ENCODE data around the gene DSCAML1. TPM values are rescaled to one million over a fixed set of nuclear protein-coding genes. Genes with fewer than 3 reads are reported as not detected.

The DSCAML1 gene
- total RNA-seq, 1 donor from 2014 or later: 1.3 TPM

GRCh38 chr11:117614728-117615127 is 182.3 kb downstream of the DSCAML1 start:
- H3K27me3 ChIP-seq: no peaks in the 10 kb centered on the region
- no peak overlapping the region for H3K4me3 ChIP-seq
- TF ChIP-seq, protein P1, sequence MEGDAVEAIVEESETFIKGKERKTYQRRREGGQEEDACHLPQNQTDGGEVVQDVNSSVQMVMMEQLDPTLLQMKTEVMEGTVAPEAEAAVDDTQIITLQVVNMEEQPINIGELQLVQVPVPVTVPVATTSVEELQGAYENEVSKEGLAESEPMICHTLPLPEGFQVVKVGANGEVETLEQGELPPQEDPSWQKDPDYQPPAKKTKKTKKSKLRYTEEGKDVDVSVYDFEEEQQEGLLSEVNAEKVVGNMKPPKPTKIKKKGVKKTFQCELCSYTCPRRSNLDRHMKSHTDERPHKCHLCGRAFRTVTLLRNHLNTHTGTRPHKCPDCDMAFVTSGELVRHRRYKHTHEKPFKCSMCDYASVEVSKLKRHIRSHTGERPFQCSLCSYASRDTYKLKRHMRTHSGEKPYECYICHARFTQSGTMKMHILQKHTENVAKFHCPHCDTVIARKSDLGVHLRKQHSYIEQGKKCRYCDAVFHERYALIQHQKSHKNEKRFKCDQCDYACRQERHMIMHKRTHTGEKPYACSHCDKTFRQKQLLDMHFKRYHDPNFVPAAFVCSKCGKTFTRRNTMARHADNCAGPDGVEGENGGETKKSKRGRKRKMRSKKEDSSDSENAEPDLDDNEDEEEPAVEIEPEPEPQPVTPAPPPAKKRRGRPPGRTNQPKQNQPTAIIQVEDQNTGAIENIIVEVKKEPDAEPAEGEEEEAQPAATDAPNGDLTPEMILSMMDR (IDR thresholded peaks at IDR 0.05): no peak
- H3K36me3 ChIP-seq: no peaks in the 10 kb centered on the region
- DNase-seq: peak; percentile 21
- H3K27ac ChIP-seq: no peak overlapping the region
- no peaks in the 10 kb centered on the region for H3K9me3 ChIP-seq
- no peak for ATAC-seq
- H3K4me1 ChIP-seq: no peaks in the 10 kb centered on the region
- intact Hi-C loops (cut with DNase I): no loop called here

GRCh38 chr11:117613521-117613920 is 183.5 kb downstream of the DSCAML1 start:
- Histone ChIP-seq H3K4me3 (no peak overlapping the region), H3K4me1 (no peaks in the 10 kb centered on the region), H3K9me3 (no peaks in the 10 kb centered on the region), H3K27ac (no peak overlapping the region), H3K27me3 (no peaks in the 10 kb centered on the region), H3K36me3 (no peaks in the 10 kb centered on the region)
- no peak for ATAC-seq
- intact Hi-C loops (cut with DNase I): no loop called here
- TF ChIP-seq, protein P1 (IDR thresholded peaks at IDR 0.05): no peak
- no peak for DNase-seq

GRCh38 chr11:117612177-117612576 is 184.8 kb downstream of the DSCAML1 start:
- TF ChIP-seq, protein P1 (IDR thresholded peaks at IDR 0.05): no peak
- ATAC-seq: no peak
- no peak overlapping the region for H3K27ac ChIP-seq
- no peaks in the 10 kb centered on the region for H3K27me3 ChIP-seq
- intact Hi-C loops (cut with DNase I): no loop called here
- DNase-seq: no peak
- no peaks in the 10 kb centered on the region for H3K9me3 ChIP-seq
- H3K36me3 ChIP-seq: no peaks in the 10 kb centered on the region
- H3K4me3 ChIP-seq: no peak overlapping the region
- H3K4me1 ChIP-seq: no peaks in the 10 kb centered on the region

DNA sequence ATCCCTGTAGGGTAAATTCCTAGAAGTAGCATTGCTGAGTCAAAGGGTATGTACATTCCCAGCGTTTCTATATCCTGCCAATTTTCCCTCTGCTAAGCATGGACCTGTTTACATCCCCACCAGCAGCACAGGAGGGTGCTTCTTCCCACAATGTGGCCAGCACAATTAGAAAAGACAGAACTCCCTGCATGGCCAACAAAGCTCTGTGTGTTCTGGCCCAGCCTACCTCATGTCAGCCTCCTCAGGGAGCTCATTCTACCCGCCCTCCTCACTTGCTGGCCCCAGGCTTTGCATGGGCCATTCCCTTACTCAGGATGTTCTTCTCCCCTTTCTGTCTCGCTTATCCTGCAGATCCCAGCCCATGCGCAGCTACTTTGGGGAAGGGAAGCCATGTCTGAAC is 186.1 kb downstream of the DSCAML1 start:
- no peak overlapping the region for H3K4me3 ChIP-seq
- no peak overlapping the region for H3K27ac ChIP-seq
- H3K4me1 ChIP-seq: no peaks in the 10 kb centered on the region
- TF ChIP-seq, protein P1 (IDR thresholded peaks at IDR 0.05): no peak
- no peaks in the 10 kb centered on the region for H3K36me3 ChIP-seq
- intact Hi-C loops (cut with DNase I): no loop called here
- ATAC-seq (no peak), DNase-seq (no peak)
- no peaks in the 10 kb centered on the region for H3K9me3 ChIP-seq
- H3K27me3 ChIP-seq: no peaks in the 10 kb centered on the region

DNA sequence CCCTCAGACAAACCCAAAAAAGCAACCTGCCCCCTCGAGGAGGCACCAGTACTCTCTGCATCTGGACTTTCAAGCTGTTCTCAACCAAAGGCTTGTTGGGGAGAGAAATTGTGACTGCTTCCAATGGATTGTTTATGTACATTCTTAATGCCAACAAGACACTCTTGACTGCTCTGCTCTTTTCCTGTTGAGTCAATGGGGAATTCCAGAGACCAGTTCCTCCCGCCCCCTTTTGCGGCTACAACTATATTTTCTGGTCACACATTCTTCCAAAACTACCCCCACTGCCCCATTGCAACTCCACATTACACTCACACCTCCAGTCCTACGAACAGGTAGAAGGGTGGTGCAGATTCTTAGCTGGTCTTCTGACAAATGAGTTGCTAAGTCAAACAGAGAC is 187.0 kb downstream of the DSCAML1 start:
- no peak overlapping the region for H3K27ac ChIP-seq
- ATAC-seq (no peak), DNase-seq (no peak)
- no peaks in the 10 kb centered on the region for H3K9me3 ChIP-seq
- H3K27me3 ChIP-seq: no peaks in the 10 kb centered on the region
- H3K4me3 ChIP-seq: no peak overlapping the region
- intact Hi-C loops (cut with DNase I): no loop called here
- no peaks in the 10 kb centered on the region for H3K36me3 ChIP-seq
- TF ChIP-seq, protein P1 (IDR thresholded peaks at IDR 0.05): no peak
- no peaks in the 10 kb centered on the region for H3K4me1 ChIP-seq

DNA sequence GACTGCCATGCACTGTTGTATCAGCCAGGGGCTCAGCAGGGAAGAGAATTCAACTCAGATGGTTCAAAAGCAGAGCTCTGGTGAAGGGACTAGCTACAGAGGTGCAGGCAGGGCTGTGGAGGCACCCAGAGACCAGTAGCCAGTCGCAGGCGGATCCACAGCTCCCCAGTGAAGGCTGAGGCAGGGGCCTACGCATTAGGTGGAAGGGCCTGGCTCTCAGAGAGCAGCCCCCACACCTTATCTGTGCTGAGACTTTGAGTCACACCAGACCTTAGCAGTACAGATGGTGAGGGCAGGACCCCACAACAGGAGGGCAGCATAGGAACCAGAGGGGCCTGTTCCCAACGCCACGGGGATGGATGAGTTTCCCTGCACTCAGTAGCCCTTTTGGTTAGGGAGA is 189.6 kb downstream of the DSCAML1 start:
- intact Hi-C loops (cut with DNase I): no loop called here
- no peaks in the 10 kb centered on the region for H3K9me3 ChIP-seq
- H3K36me3 ChIP-seq: no peaks in the 10 kb centered on the region
- ATAC-seq (no peak), DNase-seq (no peak)
- H3K4me3 ChIP-seq: no peak overlapping the region
- TF ChIP-seq, protein P1 (IDR thresholded peaks at IDR 0.05): no peak
- no peaks in the 10 kb centered on the region for H3K27me3 ChIP-seq
- no peaks in the 10 kb centered on the region for H3K4me1 ChIP-seq
- H3K27ac ChIP-seq: no peak overlapping the region
